ENCODE data around the gene SH3GL1.

DNA sequence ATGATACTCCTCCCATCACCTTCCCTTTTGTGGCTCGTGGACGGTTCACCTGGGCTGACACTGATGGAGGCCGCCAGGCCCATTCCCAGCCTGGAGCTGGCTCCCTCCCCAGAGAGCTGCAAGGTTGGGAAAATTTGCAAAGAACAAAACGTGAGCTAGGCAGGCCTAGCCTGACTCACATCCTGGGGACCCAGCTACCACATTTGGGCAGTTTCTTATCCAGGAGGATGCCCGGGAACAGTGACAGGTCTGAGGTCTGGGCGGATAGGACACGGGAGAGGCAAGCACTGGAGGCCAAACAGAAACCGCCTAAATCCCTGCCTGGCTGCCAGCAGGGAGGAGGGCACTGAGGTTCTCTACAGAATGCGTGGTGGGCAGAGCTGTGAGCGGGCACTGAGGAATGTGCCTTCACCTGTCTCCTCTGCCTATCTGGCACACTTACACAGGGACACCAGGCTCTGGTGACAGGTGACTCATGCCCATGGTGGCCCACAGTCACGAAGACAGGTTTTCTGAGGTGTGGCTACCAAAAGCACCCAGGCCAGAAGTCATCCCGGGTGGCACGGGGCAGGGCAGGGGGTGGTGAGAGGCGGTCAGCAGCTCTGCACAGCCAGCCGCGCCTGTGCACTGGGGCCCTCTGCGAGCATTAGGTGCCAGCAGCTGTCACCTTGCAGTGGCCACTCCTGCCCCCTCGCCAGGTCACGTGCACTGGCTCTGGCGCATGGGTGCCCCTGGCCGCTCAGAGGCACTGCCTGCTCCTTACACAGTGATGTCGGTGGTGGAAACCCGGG, 23.2 kb downstream of the SH3GL1 start:
- TF ChIP-seq CTCF (IDR thresholded peaks at IDR 0.05): no peak
- no peak for TF ChIP-seq POLR2A (IDR thresholded peaks at IDR 0.05)
